Ammon's horn (tissue), 1 donor: ENCODE data around the gene NDUFA3.
"Not testable (repeated sequence)": the region's sequence is repeated elsewhere in the genome, so short reads cannot be mapped to it uniquely, and the experiment has no call there.

Experiments
- DNase-seq: peaks from one replicate; pipeline ENCODE4 v3.0.0-alpha.2; 2016; ENCODE audit warnings: low spot score

The NDUFA3 gene

DNA sequence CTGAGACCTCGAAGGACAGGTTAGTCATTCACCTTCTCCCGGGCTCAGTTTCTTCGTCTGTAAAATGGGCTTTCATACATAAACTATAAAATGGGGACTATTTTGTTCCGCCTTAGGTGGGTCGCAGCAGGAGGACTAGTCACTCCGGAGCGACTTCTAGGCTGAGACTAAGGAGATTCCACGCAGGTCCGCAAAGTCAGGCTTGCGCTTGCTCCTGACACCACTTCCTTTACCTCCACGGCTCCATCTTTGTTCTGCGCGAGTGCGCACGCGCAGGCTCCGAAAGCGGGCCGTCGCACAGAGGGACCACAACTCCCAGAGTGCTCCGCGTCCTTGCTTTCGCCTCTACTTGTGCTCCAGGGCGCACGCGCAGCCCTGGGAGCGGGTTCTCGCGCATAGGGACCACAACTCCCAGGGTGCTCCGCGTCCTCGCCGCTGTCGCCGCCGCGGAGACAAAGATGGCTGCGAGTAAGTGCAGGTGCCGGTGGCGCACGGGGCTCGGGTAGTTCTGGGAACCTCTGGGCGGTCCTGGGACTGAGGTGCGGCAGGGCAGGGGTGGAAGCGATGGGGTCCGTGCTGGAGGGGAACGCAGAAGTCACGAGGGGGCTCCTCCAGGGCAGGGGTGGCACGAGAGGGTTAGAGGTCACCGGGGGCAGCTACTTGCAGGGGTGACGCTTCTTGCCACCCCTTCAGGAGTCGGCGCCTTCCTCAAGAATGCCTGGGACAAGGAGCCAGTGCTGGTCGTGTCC is at the start of gene NDUFA3:
Gene NDUFA3, plus strand, starts transcription at position 435 of the 749 bp plus-strand sequence. Its CDS starts 24 bp downstream, at position 459.
- DNase-seq, result peak; percentile 98

DNA sequence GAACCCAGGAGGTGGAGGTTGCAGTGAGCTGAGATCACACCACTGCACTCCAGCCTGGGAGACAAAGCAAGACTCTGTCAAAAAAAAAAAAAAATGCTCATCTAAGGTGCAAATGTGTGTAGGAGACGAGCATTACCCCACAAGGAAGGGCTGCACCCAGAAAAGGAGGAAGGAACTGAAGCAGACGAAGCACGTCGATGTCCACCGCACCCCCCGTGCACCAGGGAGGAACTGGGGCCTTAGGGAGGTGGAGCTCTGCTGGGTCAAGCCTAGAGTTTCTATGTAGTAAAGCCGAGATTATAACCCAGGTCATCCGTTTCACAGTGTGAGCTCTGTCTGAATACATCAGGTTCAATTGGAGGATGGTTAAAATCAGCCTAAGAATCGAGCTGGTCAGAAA is 40.0 kb upstream of the NDUFA3 start:
- DNase-seq, result no peak

GRCh38 chr19:54063350-54064116 is 39.1 kb upstream of the NDUFA3 start, which contains the start of gene VSTM1:
Gene VSTM1, minus strand, starts transcription at chr19:54063897. Its CDS starts 120 bp downstream, at chr19:54063777.
- no peak for DNase-seq

DNA sequence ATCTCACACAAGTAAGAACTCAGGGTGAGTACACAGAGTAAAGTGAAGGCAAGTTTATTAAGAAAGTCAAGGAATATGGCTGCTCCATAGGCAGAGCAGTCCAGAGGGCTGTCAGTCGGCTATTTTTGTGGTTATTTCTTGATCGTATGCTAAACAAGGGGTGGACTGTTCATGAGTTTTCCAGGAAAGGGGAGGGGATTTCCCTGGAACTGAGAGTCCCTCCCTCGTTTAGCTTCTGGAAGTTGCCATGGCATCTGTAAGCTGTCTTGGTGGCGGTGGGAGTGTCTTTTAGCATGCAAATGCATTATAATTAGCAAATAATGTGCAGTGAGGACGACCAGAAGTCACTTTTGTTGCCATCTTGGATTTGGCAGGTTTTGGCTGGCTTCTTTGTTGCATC is 33.2 kb upstream of the NDUFA3 start:
- no peak for DNase-seq

GRCh38 chr19:54073829-54074228 is 28.8 kb upstream of the NDUFA3 start:
- no peak for DNase-seq

DNA sequence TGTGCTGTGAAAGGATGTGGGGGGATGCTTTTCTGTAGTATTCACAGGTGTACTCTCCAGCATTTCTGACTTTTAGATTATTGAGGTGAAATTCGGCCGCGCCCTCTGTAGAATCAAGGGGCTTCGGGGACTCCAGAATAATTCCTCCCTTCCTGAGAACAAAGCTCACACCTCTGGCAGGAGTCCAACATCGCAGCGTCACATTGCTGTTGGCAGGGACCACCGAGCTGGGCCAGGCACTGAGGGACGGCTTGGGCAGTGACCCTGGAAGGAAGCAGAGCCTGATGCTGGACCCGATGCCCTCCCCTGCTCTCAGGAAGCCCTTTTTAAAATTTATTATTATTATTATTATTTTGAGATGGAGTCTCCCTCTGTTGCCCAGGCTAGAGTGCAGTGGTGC is 27.8 kb upstream of the NDUFA3 start:
- no peak for DNase-seq

GRCh38 chr19:54077334-54077733 is 25.3 kb upstream of the NDUFA3 start:
- no peak for DNase-seq

DNA sequence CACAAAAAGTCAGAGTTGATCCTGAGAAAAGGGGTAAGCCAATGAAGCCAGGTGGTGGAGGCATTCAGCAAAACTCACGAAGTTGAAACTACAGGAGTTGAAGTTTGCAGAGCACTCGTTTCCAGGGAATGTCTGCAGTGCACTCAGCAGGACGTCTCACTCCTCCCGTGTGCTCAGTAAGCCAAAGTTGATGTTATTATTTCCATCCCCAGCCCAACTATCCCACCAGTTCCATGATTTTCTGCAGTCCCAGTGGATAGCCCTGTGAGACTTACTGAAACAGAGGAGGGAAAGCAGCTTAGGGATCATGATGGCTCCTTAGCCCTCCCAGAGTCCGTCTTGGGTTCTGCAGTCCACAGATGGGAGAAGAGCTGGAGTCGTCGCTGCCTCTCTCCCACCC is 21.6 kb upstream of the NDUFA3 start, which contains the start of gene TARM1:
Gene TARM1, minus strand, starts transcription at position 334 of the 400 bp plus-strand sequence. Its CDS starts 25 bp downstream, at position 309.
- DNase-seq, result no peak

- no peak for DNase-seq
These were observed 18.2 kb upstream of the NDUFA3 start for GRCh38 chr19:54084410-54084809.

GRCh38 chr19:54094426-54095000 is 8.1 kb upstream of the NDUFA3 start:
- DNase-seq, result no peak

GRCh38 chr19:54095136-54095858 is 7.4 kb upstream of the NDUFA3 start:
- DNase-seq, result no peak

GRCh38 chr19:54095859-54096616 is 6.6 kb upstream of the NDUFA3 start:
- DNase-seq, result not testable (repeated sequence)

DNA sequence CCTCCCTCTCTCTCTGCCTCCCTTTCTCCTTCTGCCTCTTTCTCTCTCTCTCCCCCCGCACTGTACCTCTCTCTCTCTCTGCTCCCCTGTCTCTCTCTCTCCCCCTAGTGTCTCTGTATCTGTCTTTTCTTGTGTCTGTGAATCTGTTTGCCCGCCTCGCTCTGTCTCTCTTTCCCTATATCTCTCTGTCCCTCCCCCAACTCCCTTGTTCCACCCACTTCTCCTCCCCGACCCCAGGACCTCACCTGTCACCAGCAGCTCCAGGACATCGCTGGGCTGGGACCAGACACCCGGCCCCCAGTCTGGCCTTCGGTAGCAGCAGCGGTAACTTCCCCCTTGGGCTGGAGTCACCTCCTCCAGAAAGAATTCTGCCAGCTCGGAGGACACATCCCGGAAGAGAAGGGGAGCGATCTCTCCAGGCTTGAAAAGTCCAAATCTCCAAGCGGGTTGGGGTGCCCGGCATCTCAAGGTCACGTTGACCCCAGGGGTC is 6.0 kb upstream of the NDUFA3 start:
- no peak for DNase-seq

- DNase-seq, result no peak
These were observed 3.3 kb upstream of the NDUFA3 start for GRCh38 chr19:54099190-54099902.

DNA sequence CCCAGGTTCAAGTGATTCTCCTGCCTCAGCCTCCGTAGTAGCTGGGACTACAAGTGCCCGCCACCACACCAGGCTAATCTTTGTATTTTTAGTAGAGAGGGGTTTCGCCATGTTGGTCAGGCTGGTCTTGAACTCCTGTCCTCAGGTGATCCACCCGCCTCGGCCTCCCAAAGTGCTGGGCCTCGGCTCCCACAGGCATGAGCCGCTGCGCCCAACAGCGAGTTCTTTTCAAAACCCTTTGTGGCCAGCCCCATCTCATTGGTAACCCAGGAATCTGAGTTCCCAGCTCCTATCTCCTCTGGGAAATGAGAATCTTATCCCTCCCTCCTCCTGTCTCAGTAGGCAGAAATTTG is 2.8 kb upstream of the NDUFA3 start:
- DNase-seq, result not testable (repeated sequence)

DNA sequence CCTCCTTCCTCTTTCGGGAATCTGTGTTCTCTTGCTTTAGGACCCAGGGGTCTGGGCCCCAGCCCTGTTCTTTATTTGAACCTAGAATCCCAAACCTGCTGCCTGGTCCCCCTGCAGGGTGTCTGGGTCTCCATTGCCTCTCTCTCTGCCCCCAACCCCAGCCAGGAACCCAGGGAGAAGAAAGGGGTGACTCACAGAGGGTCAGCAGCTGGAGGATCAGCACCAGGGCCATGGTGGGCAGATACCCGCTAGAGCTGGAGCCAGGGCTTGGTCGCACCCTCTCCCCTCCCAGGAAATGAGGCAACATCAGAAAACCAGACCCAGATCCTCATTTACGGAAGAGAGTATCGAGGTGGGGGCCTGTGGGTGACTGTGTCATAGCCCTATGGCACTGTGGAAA is 2.1 kb upstream of the NDUFA3 start, which contains the start of gene OSCAR:
Gene OSCAR, minus strand, starts transcription at position 243 of the 400 bp plus-strand sequence. Its CDS starts 11 bp downstream, at position 232.
- peak; percentile 49 for DNase-seq

- no peak for DNase-seq
These were observed 2.5 kb downstream of the NDUFA3 start for GRCh38 chr19:54104998-54105715.

- no peak for DNase-seq
These were observed 3.1 kb downstream of the NDUFA3 start for GRCh38 chr19:54105796-54106195.

DNA sequence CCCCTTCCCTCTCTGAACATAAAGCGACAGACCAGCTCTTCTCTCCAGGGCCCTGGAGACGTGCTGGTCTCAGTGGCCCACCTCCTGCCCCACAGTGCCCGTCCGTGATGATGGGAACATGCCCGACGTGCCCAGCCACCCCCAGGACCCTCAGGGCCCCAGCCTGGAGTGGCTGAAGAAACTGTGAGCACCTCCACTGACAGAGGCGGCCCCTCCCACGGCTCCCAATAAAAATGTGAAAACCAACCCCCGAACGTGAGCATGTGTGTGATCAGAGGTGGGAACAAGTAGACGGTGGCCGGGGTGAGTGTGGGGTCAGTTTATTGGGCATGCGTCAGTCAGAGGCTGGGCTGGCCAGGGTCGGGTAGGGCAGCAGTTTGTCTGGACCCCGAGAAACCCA is 4.1 kb downstream of the NDUFA3 start:
- DNase-seq, result no peak
